Measurements from ENCODE around the gene LPXN. TPM values are rescaled to one million over a fixed set of nuclear protein-coding genes. Genes with fewer than 3 reads are reported as not detected.

Gene LPXN
- total and polyA plus RNA-seq, 12 donors: 1.8 to 13.9 (median 4.7) TPM

DNA sequence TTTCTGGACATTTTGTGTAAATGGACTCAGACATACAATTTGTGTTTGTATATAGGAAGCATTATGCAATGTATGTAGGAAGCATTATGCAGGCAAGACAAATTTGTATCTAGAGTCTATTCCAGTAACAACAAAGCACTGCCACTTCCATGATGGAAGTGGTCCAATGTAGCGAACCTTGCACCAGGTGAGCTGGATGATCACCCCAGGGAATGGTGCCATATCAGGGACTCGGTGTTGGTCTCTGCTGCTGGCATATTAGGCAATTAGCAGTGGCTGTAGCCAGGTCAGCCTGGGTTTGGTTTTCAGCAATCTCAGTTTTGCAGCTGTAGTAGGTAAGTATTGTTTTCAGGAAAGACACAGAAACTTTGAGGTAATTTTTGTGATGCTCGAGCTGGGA is 16.0 kb upstream of the LPXN start:
- WGBS, 2 donors: 88 to 89% methylated on average over 3 of the region's 3 CpGs
- Histone ChIP-seq H3K27ac (no peak overlapping the region), H3K4me1 (peaks cover 0 to 38% (median 11%) of the 10 kb centered on the region in 9 donors), H3K36me3 (peaks cover 0 to 43% (median 0%) of the 10 kb centered on the region in 9 donors), H3K27me3 (no peaks in the 10 kb centered on the region), H3K9me3 (no peaks in the 10 kb centered on the region), H3K4me3 (no peak overlapping the region)
- intact Hi-C loops (cut with DNase I): no loop called here
- DNase-seq (no peak), ATAC-seq (no peak)
- TF ChIP-seq, protein P1, sequence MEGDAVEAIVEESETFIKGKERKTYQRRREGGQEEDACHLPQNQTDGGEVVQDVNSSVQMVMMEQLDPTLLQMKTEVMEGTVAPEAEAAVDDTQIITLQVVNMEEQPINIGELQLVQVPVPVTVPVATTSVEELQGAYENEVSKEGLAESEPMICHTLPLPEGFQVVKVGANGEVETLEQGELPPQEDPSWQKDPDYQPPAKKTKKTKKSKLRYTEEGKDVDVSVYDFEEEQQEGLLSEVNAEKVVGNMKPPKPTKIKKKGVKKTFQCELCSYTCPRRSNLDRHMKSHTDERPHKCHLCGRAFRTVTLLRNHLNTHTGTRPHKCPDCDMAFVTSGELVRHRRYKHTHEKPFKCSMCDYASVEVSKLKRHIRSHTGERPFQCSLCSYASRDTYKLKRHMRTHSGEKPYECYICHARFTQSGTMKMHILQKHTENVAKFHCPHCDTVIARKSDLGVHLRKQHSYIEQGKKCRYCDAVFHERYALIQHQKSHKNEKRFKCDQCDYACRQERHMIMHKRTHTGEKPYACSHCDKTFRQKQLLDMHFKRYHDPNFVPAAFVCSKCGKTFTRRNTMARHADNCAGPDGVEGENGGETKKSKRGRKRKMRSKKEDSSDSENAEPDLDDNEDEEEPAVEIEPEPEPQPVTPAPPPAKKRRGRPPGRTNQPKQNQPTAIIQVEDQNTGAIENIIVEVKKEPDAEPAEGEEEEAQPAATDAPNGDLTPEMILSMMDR (IDR thresholded peaks at IDR 0.05): no peak

DNA sequence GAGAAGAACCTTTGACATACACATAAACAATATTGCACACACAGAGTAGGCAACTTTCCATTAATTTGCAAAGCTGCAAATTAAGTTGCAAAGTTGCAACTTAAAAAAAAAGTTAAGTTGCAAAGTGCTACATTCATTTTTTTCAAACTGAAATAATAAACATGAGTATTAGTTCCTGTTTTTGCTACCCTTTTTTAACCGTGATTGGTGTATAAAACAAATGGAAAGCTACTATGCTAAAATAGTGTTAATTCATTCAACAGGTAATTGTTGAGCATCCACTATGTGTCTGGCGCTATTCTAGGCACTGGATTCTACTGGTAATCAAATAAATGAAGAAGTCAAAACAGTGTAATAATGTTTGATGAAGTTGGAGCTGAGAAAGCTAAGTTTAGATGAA is 11.3 kb upstream of the LPXN start:
- WGBS, 2 donors: 88 to 89% methylated on average over 2 of the region's 2 CpGs
- no peak for ATAC-seq
- Histone ChIP-seq H3K4me3 (no peak overlapping the region), H3K4me1 (peaks cover 3 to 56% (median 38%) of the 10 kb centered on the region in 9 donors), H3K27me3 (no peaks in the 10 kb centered on the region), H3K36me3 (peaks cover 0 to 45% (median 0%) of the 10 kb centered on the region in 9 donors), H3K27ac (no peak overlapping the region), H3K9me3 (no peaks in the 10 kb centered on the region)
- TF ChIP-seq, protein P1 (IDR thresholded peaks at IDR 0.05): no peak
- intact Hi-C loops (cut with DNase I): no loop called here
- DNase-seq: no peak

DNA sequence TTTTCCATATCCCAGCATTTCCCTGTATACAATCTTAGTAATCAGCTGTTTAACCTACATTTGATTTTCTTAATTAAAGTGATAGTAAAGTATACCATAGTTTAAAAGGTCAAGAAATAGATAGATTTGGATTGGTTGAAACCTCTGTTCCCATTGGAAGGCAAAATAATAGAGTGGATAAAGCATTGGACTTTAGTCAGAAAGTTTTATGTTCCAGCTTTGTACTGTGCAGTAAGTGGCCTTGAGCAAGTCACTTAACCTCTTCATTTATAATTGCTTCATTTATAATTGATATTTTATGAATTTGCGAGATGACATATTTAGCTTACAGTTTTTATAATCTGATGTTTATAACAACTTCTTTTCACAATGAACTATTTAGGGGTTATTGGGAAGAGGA is 6.8 kb upstream of the LPXN start:
- 89 to 95% methylated on average over 1 of the region's 1 CpG for WGBS, 2 donors
- Histone ChIP-seq H3K27ac (peak overlapping the region in 1 of 10 donors; percentile 95), H3K9me3 (no peaks in the 10 kb centered on the region), H3K4me1 (peaks cover 3 to 72% (median 55%) of the 10 kb centered on the region in 9 donors), H3K36me3 (peaks cover 0 to 34% (median 0%) of the 10 kb centered on the region in 9 donors), H3K27me3 (no peaks in the 10 kb centered on the region), H3K4me3 (no peak overlapping the region)
- ATAC-seq (no peak), DNase-seq (no peak)
- intact Hi-C loops (cut with DNase I): loop anchor here in 1 of 10 donors (5.0 kb wide), 1 partner anchor 35 kb away; no protein-coding TSS in a partner anchor
- TF ChIP-seq, protein P1 (IDR thresholded peaks at IDR 0.05): no peak

DNA sequence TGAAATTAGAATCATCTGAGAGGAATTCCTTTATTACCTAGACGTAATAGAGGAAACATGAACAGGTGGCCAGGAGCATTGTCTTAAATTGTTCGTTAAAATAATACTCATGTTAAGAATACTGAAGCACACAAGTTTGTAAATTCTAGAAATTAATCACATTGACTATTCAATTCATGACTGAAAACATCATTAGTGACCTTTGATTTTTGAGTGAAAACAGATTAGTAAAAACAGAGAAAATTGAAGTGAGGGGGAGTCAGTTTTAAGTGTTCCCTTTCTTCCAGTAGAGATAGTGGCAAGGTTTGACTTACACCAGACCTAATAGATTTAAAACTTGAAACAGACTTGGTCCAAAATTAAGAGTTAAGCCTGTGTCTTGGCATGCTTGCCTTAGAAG is 4.7 kb upstream of the LPXN start:
- Histone ChIP-seq H3K27me3 (no peaks in the 10 kb centered on the region), H3K36me3 (peaks cover 0 to 14% (median 0%) of the 10 kb centered on the region in 9 donors), H3K4me1 (peaks cover 12 to 73% (median 65%) of the 10 kb centered on the region in 9 donors), H3K9me3 (no peaks in the 10 kb centered on the region), H3K27ac (peak overlapping the region; percentile 95 to 100 (median 99)), H3K4me3 (peak overlapping the region; percentile 69 to 99 (median 90))
- DNase-seq (no peak), ATAC-seq (no peak)
- TF ChIP-seq, protein P1 (IDR thresholded peaks at IDR 0.05): no peak
- intact Hi-C loops (cut with DNase I): loop anchor here in 1 of 10 donors (5.0 kb wide), 1 partner anchor 37 kb away; no protein-coding TSS in a partner anchor
- 2% methylated on average over 2 of the region's 2 CpGs for WGBS, 2 donors

All from heart right ventricle (tissue), 16 donors.